WTC11 (cell line): Measurements from ENCODE around the gene FUT7.
A peak's percentile ranks its signal among the peaks of the same experiment; 100 is the strongest.

Experiments
- CBFB ChIP-seq: sonication (generic); formaldehyde crosslinking; IDR thresholded peaks from 2 replicates; pipeline ENCODE4 v1.8.1; 2022; ENCODE audit warnings: mild to moderate bottlenecking, low read depth, missing genetic modification reagents
- CREM ChIP-seq: sonication (generic); formaldehyde crosslinking; IDR thresholded peaks from 2 replicates; pipeline ENCODE4 v1.8.1; 2022; ENCODE audit warnings: mild to moderate bottlenecking, missing genetic modification reagents, moderate library complexity
- E2F1 ChIP-seq: sonication (generic); formaldehyde crosslinking; IDR thresholded peaks from 2 replicates; pipeline ENCODE4 v1.8.0; 2022; ENCODE audit warnings: mild to moderate bottlenecking, missing genetic modification reagents
- KAT7 ChIP-seq: sonication (generic); formaldehyde crosslinking; IDR thresholded peaks from 2 replicates; pipeline ENCODE4 v1.8.1; 2023; ENCODE audit warnings: missing genetic modification reagents, mild to moderate bottlenecking, borderline replicate concordance
- STAT6 ChIP-seq: sonication (generic); formaldehyde crosslinking; conservative IDR thresholded peaks from 2 replicates; pipeline ENCODE4 v1.8.1; 2023; ENCODE audit warnings: mild to moderate bottlenecking, low read depth, missing genetic modification reagents, moderate library complexity
- ZNF423 ChIP-seq: fragments of 250-450 bp; sonication (Bioruptor Pico); IDR thresholded peaks from 2 replicates; pipeline ENCODE4 v2.1.2; 2022; ENCODE audit warnings: mild to moderate bottlenecking, moderate library complexity
- TF ChIP-seq, protein P1 (sequence below): sonication (generic); formaldehyde crosslinking; IDR thresholded peaks from 2 replicates; pipeline ENCODE4 v1.8.0; 2022; ENCODE audit warnings: mild to moderate bottlenecking, missing genetic modification reagents
- TF ChIP-seq, protein P2 (sequence below): fragments of 200-600 bp; IDR thresholded peaks from 2 replicates; pipeline ENCODE4 v1.8.0; 2022; ENCODE audit warnings: antibody characterized with exemption
- TF ChIP-seq, protein P3 (sequence below): sonication (generic); formaldehyde crosslinking; IDR thresholded peaks from 2 replicates; pipeline ENCODE4 v1.8.1; 2022; ENCODE audit warnings: low read depth, missing genetic modification reagents, borderline replicate concordance
- TF ChIP-seq, protein P4 (sequence below): sonication (generic); formaldehyde crosslinking; IDR thresholded peaks from 2 replicates; pipeline ENCODE4 v1.8.1; 2023; ENCODE audit warnings: mild to moderate bottlenecking, missing genetic modification reagents, borderline replicate concordance

GRCh38 chr9:137064027-137064879, 32.4 kb upstream of the FUT7 start:
- TF ChIP-seq, protein P1, sequence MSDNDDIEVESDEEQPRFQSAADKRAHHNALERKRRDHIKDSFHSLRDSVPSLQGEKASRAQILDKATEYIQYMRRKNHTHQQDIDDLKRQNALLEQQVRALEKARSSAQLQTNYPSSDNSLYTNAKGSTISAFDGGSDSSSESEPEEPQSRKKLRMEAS (CRISPR knock-in tag): peak; percentile 64
- TF ChIP-seq KAT7 (CRISPR knock-in tag) (no peak), CBFB (CRISPR knock-in tag) (no peak), CREM (no peak), E2F1 (CRISPR knock-in tag) (no peak), STAT6 (CRISPR knock-in tag) (no peak), ZNF423 (CRISPR knock-in tag) (no peak)
- TF ChIP-seq, protein P2, sequence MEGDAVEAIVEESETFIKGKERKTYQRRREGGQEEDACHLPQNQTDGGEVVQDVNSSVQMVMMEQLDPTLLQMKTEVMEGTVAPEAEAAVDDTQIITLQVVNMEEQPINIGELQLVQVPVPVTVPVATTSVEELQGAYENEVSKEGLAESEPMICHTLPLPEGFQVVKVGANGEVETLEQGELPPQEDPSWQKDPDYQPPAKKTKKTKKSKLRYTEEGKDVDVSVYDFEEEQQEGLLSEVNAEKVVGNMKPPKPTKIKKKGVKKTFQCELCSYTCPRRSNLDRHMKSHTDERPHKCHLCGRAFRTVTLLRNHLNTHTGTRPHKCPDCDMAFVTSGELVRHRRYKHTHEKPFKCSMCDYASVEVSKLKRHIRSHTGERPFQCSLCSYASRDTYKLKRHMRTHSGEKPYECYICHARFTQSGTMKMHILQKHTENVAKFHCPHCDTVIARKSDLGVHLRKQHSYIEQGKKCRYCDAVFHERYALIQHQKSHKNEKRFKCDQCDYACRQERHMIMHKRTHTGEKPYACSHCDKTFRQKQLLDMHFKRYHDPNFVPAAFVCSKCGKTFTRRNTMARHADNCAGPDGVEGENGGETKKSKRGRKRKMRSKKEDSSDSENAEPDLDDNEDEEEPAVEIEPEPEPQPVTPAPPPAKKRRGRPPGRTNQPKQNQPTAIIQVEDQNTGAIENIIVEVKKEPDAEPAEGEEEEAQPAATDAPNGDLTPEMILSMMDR: peak; percentile 99
- TF ChIP-seq, protein P3, sequence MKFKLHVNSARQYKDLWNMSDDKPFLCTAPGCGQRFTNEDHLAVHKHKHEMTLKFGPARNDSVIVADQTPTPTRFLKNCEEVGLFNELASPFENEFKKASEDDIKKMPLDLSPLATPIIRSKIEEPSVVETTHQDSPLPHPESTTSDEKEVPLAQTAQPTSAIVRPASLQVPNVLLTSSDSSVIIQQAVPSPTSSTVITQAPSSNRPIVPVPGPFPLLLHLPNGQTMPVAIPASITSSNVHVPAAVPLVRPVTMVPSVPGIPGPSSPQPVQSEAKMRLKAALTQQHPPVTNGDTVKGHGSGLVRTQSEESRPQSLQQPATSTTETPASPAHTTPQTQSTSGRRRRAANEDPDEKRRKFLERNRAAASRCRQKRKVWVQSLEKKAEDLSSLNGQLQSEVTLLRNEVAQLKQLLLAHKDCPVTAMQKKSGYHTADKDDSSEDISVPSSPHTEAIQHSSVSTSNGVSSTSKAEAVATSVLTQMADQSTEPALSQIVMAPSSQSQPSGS: no peak
- TF ChIP-seq, protein P4, sequence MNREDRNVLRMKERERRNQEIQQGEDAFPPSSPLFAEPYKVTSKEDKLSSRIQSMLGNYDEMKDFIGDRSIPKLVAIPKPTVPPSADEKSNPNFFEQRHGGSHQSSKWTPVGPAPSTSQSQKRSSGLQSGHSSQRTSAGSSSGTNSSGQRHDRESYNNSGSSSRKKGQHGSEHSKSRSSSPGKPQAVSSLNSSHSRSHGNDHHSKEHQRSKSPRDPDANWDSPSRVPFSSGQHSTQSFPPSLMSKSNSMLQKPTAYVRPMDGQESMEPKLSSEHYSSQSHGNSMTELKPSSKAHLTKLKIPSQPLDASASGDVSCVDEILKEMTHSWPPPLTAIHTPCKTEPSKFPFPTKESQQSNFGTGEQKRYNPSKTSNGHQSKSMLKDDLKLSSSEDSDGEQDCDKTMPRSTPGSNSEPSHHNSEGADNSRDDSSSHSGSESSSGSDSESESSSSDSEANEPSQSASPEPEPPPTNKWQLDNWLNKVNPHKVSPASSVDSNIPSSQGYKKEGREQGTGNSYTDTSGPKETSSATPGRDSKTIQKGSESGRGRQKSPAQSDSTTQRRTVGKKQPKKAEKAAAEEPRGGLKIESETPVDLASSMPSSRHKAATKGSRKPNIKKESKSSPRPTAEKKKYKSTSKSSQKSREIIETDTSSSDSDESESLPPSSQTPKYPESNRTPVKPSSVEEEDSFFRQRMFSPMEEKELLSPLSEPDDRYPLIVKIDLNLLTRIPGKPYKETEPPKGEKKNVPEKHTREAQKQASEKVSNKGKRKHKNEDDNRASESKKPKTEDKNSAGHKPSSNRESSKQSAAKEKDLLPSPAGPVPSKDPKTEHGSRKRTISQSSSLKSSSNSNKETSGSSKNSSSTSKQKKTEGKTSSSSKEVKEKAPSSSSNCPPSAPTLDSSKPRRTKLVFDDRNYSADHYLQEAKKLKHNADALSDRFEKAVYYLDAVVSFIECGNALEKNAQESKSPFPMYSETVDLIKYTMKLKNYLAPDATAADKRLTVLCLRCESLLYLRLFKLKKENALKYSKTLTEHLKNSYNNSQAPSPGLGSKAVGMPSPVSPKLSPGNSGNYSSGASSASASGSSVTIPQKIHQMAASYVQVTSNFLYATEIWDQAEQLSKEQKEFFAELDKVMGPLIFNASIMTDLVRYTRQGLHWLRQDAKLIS (CRISPR knock-in tag): no peak
